Measurements from ENCODE around the gene ISG15. TPM values are rescaled to one million over a fixed set of nuclear protein-coding genes. Genes with fewer than 3 reads are reported as not detected.

Gene ISG15
- total RNA-seq, 2 experiments from 2014 or later: 432 to 986 TPM

DNA sequence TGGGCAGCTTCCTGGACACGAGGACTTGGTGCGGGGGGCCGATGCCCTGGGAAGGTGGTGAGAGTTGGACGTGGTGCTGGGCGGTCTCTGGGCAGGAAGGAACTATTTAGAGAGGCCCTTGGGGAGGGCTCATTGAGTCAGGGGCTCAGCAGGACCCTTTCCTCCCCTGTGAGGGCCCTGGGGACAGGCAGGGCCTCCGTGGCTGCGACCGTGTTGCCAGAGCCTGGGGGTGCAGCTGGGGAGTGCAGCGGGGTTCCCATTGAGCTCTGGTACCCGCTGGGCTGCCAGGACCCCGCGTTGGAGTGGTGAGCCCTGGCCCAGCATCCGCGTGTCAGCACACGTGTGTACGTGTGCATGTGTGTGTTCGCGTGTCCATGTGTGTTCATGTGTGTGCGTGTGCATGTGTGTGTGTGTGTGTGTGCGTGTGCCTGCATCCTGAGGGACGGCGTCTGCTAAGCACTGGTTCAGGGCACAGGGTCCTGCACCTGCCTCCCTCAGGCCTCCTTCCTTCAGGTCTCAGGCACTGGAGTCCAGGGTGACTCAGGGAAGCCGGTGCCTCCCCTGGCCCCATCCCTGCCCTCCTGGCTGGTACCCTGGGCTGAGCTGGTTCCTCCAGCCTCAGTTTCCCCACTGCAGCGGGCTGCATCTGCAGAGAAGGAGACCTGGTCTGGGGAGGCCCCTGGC, 50.1 kb downstream of the ISG15 start:
- Mint-ChIP-seq H3K4me1 (peaks cover 45% of the 10 kb centered on the region), H3K4me3 (peak overlapping the region; percentile 70), H3K36me3 (peaks cover 2% of the 10 kb centered on the region), H3K27me3 (peaks cover 7% of the 10 kb centered on the region), H3K9me3 (ENCODE audit: low read depth) (no peaks in the 10 kb centered on the region), H3K27ac (peak overlapping the region; percentile 81)
- no peak for ATAC-seq
- CTCF ChIA-PET: interaction anchor here (0.7 to 7.5 kb wide), 27 partner anchors 10 to 442 kb away, joined by 3 to 93 read pairs (median 5); partner anchors contain the start of genes ISG15 and PERM1
- DNase-seq: no peak

Other genes with a start within 250 kb of the ISG15 start
- gene SAMD11, start 89.6 kb upstream of the ISG15 start, total RNA-seq: under 1 TPM in 1 of 2 experiments, not detected in 1; 0.61 TPM
- 100 to 1,000 TPM in 1 of 2 experiments, 10 to 100 TPM in 1; 68.9 to 103 TPM for gene NOC2L, start 54.2 kb upstream of the ISG15 start, total RNA-seq
- 10 to 100 TPM; 30.7 to 32.4 TPM for gene KLHL17, start 52.9 kb upstream of the ISG15 start, total RNA-seq
- 1 to 10 TPM; 3.3 to 3.9 TPM for gene PLEKHN1, start 47.0 kb upstream of the ISG15 start, total RNA-seq
- not detected for gene PERM1, start 31.4 kb upstream of the ISG15 start, total RNA-seq
- 1 to 10 TPM in 1 of 2 experiments, under 1 TPM in 1; 0.61 to 1.6 TPM for gene HES4, start 13.4 kb upstream of the ISG15 start, total RNA-seq
- 10 to 100 TPM; 29.3 to 32.8 TPM for gene AGRN, start 6.6 kb downstream of the ISG15 start, total RNA-seq
- not detected for gene RNF223, start 60.8 kb downstream of the ISG15 start, total RNA-seq
- gene C1orf159, start 102.6 kb downstream of the ISG15 start, total RNA-seq: 10 to 100 TPM; 22.9 to 23.6 TPM
- not detected for gene TTLL10, start 160.4 kb downstream of the ISG15 start, total RNA-seq
- 100 to 1,000 TPM in 1 of 2 experiments, 10 to 100 TPM in 1; 28.1 to 156 TPM for gene TNFRSF18, start 193.1 kb downstream of the ISG15 start, total RNA-seq
- 10 to 100 TPM in 1 of 2 experiments, 1 to 10 TPM in 1; 8.1 to 72.4 TPM for gene TNFRSF4, start 200.7 kb downstream of the ISG15 start, total RNA-seq
- gene SDF4, start 218.5 kb downstream of the ISG15 start, total RNA-seq: 100 to 1,000 TPM; 109 to 144 TPM
- 10 to 100 TPM; 17.6 to 25.5 TPM for gene B3GALT6, start 218.7 kb downstream of the ISG15 start, total RNA-seq
- gene C1QTNF12, start 233.2 kb downstream of the ISG15 start, total RNA-seq: 1 to 10 TPM; 2.0 to 2.6 TPM

All from activated CD8-positive, alpha-beta memory T cell treated with anti-CD3 and anti-CD28 coated beads, Interleukin-2, amount 10 ng/mL, durations not matched to agents 7 days and 5 days (primary cell).